SK-N-SH treated with all-trans-retinoic acid at 6 μM for 48 hours (cell line): ENCODE measurements around the gene EIF3I.

Source experiments
- ATAC-seq: fragments of 200-7000 bp; cut with Tn5 transposase; 3 replicates; pipeline ENCODE4 v1.9.1; 2020; ENCODE audit warnings: mild to moderate bottlenecking, moderate library complexity
- ESRRG ChIP-seq: fragments of 250-450 bp; sonication (Bioruptor Pico); IDR thresholded peaks from 2 replicates; pipeline ENCODE4 v1.6.1; 2021; ENCODE audit warnings: mild to moderate bottlenecking
- GLIS3 ChIP-seq: fragments of 250-450 bp; sonication (Bioruptor Pico); IDR thresholded peaks from 2 replicates; pipeline ENCODE4 v1.5.0; 2020; ENCODE audit warnings: mild to moderate bottlenecking, moderate library complexity
- ISL1 ChIP-seq: fragments of 250-450 bp; sonication (Bioruptor Pico); IDR thresholded peaks from 2 replicates; pipeline ENCODE4 v2.1.2; 2022; ENCODE audit warnings: mild to moderate bottlenecking, moderate library complexity
- RARB ChIP-seq: fragments of 250-450 bp; sonication (Bioruptor Pico); IDR thresholded peaks from 2 replicates; pipeline ENCODE4 v1.8.0; 2021; ENCODE audit warnings: mild to moderate bottlenecking, moderate library complexity
- TCF4 ChIP-seq: fragments of 250-450 bp; sonication (Bioruptor Pico); IDR thresholded peaks from 2 replicates; pipeline ENCODE4 v1.8.0; 2021; ENCODE audit warnings: mild to moderate bottlenecking, moderate library complexity, borderline replicate concordance
- TOX ChIP-seq: fragments of 250-450 bp; sonication (Bioruptor Pico); IDR thresholded peaks from 2 replicates; pipeline ENCODE4 v1.8.0; 2021; ENCODE audit warnings: mild to moderate bottlenecking, moderate library complexity, borderline replicate concordance
- ZC3H10 ChIP-seq: fragments of 250-450 bp; sonication (Bioruptor Pico); IDR thresholded peaks from 2 replicates; pipeline ENCODE4 v1.5.1; 2021; ENCODE audit warnings: mild to moderate bottlenecking, moderate library complexity
- ZFP3 ChIP-seq: fragments of 250-450 bp; sonication (Bioruptor Pico); IDR thresholded peaks from 2 replicates; pipeline ENCODE4 v1.5.0; 2020; ENCODE audit warnings: mild to moderate bottlenecking, moderate library complexity
- ZNF70 ChIP-seq: fragments of 450-650 bp; formaldehyde crosslinking; IDR thresholded peaks from 2 replicates; pipeline ENCODE4 v1.5.0; 2020; ENCODE audit warnings: mild to moderate bottlenecking, moderate library complexity
- TF ChIP-seq, protein P1 (sequence below): fragments of 250-450 bp; sonication (Bioruptor Pico); IDR thresholded peaks from 2 replicates; pipeline ENCODE4 v1.5.1; 2020; ENCODE audit warnings: low read depth, mild to moderate bottlenecking, moderate library complexity
- TF ChIP-seq, protein P2 (sequence below): fragments of 250-450 bp; sonication (Bioruptor Pico); IDR thresholded peaks from 2 replicates; pipeline ENCODE4 v1.5.0; 2020; ENCODE audit warnings: mild to moderate bottlenecking, moderate library complexity
- TF ChIP-seq, protein P3 (sequence below): fragments of 250-450 bp; sonication (Bioruptor Pico); IDR thresholded peaks from 2 replicates; pipeline ENCODE4 v1.8.0; 2020; ENCODE audit warnings: mild to moderate bottlenecking, moderate library complexity, borderline replicate concordance
- TF ChIP-seq, protein P4 (sequence below): fragments of 250-450 bp; sonication (Bioruptor Pico); IDR thresholded peaks from 2 replicates; pipeline ENCODE4 v1.5.1; 2021; ENCODE audit warnings: mild to moderate bottlenecking, moderate library complexity
- TF ChIP-seq, protein P5 (sequence below): fragments of 250-450 bp; sonication (Bioruptor Pico); IDR thresholded peaks from 2 replicates; pipeline ENCODE4 v1.8.0; 2021; ENCODE audit warnings: low read depth, mild to moderate bottlenecking, moderate library complexity, borderline replicate concordance

EIF3I gene

DNA sequence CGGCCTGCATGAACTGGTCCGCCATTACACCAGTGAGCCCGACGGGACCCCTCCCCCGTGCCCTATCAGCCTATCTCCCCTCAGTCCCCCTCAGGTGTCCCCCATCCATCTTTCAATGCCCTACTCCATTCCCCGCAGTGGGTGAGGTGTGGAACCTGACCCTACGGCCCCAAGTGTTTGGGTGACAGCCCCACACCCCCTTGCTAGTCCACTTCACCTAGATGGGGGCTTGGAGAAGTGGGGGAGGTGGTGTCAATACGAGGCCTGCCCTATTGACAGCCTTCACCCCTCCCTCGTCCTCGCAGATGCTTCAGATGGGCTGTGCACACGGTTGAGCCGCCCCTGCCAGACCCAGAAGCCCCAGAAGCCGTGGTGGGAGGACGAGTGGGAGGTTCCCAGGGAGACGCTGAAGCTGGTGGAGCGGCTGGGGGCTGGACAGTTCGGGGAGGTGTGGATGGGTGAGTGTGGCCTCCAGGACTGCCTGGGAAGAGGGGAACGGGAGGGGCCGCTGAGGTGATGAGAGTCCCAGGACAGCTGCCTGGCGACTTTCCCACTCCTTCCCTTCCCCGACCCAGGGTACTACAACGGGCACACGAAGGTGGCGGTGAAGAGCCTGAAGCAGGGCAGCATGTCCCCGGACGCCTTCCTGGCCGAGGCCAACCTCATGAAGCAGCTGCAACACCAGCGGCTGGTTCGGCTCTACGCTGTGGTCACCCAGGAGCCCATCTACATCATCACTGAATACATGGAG is 54.0 kb downstream of the EIF3I start:
- TF ChIP-seq, protein P1, sequence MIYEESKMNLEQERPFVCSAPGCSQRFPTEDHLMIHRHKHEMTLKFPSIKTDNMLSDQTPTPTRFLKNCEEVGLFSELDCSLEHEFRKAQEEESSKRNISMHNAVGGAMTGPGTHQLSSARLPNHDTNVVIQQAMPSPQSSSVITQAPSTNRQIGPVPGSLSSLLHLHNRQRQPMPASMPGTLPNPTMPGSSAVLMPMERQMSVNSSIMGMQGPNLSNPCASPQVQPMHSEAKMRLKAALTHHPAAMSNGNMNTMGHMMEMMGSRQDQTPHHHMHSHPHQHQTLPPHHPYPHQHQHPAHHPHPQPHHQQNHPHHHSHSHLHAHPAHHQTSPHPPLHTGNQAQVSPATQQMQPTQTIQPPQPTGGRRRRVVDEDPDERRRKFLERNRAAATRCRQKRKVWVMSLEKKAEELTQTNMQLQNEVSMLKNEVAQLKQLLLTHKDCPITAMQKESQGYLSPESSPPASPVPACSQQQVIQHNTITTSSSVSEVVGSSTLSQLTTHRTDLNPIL (CRISPR knock-in tag), result no peak
- TF ChIP-seq, protein P2, sequence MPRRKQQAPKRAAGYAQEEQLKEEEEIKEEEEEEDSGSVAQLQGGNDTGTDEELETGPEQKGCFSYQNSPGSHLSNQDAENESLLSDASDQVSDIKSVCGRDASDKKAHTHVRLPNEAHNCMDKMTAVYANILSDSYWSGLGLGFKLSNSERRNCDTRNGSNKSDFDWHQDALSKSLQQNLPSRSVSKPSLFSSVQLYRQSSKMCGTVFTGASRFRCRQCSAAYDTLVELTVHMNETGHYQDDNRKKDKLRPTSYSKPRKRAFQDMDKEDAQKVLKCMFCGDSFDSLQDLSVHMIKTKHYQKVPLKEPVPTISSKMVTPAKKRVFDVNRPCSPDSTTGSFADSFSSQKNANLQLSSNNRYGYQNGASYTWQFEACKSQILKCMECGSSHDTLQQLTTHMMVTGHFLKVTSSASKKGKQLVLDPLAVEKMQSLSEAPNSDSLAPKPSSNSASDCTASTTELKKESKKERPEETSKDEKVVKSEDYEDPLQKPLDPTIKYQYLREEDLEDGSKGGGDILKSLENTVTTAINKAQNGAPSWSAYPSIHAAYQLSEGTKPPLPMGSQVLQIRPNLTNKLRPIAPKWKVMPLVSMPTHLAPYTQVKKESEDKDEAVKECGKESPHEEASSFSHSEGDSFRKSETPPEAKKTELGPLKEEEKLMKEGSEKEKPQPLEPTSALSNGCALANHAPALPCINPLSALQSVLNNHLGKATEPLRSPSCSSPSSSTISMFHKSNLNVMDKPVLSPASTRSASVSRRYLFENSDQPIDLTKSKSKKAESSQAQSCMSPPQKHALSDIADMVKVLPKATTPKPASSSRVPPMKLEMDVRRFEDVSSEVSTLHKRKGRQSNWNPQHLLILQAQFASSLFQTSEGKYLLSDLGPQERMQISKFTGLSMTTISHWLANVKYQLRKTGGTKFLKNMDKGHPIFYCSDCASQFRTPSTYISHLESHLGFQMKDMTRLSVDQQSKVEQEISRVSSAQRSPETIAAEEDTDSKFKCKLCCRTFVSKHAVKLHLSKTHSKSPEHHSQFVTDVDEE, result no peak
- TF ChIP-seq, protein P3, sequence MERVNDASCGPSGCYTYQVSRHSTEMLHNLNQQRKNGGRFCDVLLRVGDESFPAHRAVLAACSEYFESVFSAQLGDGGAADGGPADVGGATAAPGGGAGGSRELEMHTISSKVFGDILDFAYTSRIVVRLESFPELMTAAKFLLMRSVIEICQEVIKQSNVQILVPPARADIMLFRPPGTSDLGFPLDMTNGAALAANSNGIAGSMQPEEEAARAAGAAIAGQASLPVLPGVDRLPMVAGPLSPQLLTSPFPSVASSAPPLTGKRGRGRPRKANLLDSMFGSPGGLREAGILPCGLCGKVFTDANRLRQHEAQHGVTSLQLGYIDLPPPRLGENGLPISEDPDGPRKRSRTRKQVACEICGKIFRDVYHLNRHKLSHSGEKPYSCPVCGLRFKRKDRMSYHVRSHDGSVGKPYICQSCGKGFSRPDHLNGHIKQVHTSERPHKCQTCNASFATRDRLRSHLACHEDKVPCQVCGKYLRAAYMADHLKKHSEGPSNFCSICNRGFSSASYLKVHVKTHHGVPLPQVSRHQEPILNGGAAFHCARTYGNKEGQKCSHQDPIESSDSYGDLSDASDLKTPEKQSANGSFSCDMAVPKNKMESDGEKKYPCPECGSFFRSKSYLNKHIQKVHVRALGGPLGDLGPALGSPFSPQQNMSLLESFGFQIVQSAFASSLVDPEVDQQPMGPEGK (CRISPR knock-in tag), result no peak
- TF ChIP-seq GLIS3 (CRISPR knock-in tag), result no peak
- TF ChIP-seq ESRRG (CRISPR knock-in tag), result no peak
- no peak for TF ChIP-seq TCF4
- no peak for TF ChIP-seq ZNF70 (CRISPR knock-in tag)
- TF ChIP-seq ZC3H10 (CRISPR knock-in tag), result no peak
- no peak for TF ChIP-seq ZFP3 (CRISPR knock-in tag)
- TF ChIP-seq, protein P4, sequence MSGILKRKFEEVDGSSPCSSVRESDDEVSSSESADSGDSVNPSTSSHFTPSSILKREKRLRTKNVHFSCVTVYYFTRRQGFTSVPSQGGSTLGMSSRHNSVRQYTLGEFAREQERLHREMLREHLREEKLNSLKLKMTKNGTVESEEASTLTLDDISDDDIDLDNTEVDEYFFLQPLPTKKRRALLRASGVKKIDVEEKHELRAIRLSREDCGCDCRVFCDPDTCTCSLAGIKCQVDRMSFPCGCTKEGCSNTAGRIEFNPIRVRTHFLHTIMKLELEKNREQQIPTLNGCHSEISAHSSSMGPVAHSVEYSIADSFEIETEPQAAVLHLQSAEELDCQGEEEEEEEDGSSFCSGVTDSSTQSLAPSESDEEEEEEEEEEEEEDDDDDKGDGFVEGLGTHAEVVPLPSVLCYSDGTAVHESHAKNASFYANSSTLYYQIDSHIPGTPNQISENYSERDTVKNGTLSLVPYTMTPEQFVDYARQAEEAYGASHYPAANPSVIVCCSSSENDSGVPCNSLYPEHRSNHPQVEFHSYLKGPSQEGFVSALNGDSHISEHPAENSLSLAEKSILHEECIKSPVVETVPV (CRISPR knock-in tag), result no peak
- TF ChIP-seq ISL1 (CRISPR knock-in tag), result no peak
- TF ChIP-seq, protein P5, sequence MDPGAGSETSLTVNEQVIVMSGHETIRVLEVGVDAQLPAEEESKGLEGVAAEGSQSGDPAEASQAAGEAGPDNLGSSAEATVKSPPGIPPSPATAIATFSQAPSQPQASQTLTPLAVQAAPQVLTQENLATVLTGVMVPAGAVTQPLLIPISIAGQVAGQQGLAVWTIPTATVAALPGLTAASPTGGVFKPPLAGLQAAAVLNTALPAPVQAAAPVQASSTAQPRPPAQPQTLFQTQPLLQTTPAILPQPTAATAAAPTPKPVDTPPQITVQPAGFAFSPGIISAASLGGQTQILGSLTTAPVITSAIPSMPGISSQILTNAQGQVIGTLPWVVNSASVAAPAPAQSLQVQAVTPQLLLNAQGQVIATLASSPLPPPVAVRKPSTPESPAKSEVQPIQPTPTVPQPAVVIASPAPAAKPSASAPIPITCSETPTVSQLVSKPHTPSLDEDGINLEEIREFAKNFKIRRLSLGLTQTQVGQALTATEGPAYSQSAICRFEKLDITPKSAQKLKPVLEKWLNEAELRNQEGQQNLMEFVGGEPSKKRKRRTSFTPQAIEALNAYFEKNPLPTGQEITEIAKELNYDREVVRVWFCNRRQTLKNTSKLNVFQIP (CRISPR knock-in tag), result no peak
- no peak for TF ChIP-seq RARB (CRISPR knock-in tag)
- no peak for TF ChIP-seq TOX (CRISPR knock-in tag)

More for the DNA sequence above, 54.0 kb downstream of the EIF3I start:
- ATAC-seq, result no peak
